Caco-2 (cell line): ENCODE measurements around the gene UBL4B. TPM values are rescaled to one million over a fixed set of nuclear protein-coding genes. Genes with fewer than 3 reads are reported as not detected.

ENCODE experiments used
- BruUV-seq: library from RNA; stranded (reverse); fragments of 400-500 nt; replicated peaks from 2 replicates; lab custom pipeline; 2021; lab: Mats Ljungman, UMichigan
- CTCF ChIA-PET: fragments of 300-600 bp; sonication (Branson Sonifier 250); formaldehyde crosslinking; loops from one replicate; lab custom pipeline; 2022; ENCODE audit warnings: antibody characterized with exemption; lab: Charles Lee
- POLR2A ChIA-PET: fragments of 300-600 bp; sonication (Branson Sonifier 250); formaldehyde crosslinking; loops from one replicate; lab custom pipeline; 2022; ENCODE audit warnings: antibody characterized with exemption; lab: Charles Lee
- DNase-seq, 2 experiments: peaks; one replicate each; pipeline versions ENCODE4 v3.0.0 to v3.0.0-alpha.2; 2020 to 2022
- H3K27me3 ChIP-seq: replicated peaks from 2 replicates; pipeline ENCODE4 v1.6.0; 2011; ENCODE audit warnings: low read length; ENCODE audit not compliant: control insufficient read depth, insufficient read depth
- H3K36me3 ChIP-seq: 2 replicates; pipeline ENCODE4 v1.5.1; 2011; ENCODE audit warnings: low read length; ENCODE audit not compliant: control insufficient read depth, insufficient read depth
- H3K4me1 ChIP-seq: fragments of 250-450 bp; sonication (Bioruptor Pico); 2 replicates; pipeline ENCODE4 v1.5.1; 2020; ENCODE audit warnings: mild to moderate bottlenecking
- H3K4me3 ChIP-seq: 2 replicates; pipeline ENCODE4 v1.5.1; 2011; ENCODE audit warnings: low read depth, mild to moderate bottlenecking, control low read depth, low read length
- H3K9me3 ChIP-seq: fragments of 250-450 bp; sonication (Bioruptor Pico); 2 replicates; pipeline ENCODE4 v1.5.1; 2020; ENCODE audit warnings: mild to moderate bottlenecking, moderate library complexity
- H3K27ac Mint-ChIP-seq: one replicate; pipeline ENCODE4 v1.8.0; 2022; ENCODE audit warnings: mixed read lengths; ENCODE audit not compliant: unreplicated experiment
- H3K27me3 Mint-ChIP-seq: one replicate; pipeline ENCODE4 v1.8.0; 2022; ENCODE audit warnings: mixed read lengths; ENCODE audit not compliant: insufficient read depth, unreplicated experiment
- H3K36me3 Mint-ChIP-seq: one replicate; pipeline ENCODE4 v1.8.0; 2022; ENCODE audit warnings: mild to moderate bottlenecking, mixed read lengths; ENCODE audit not compliant: insufficient read depth, unreplicated experiment
- H3K4me1 Mint-ChIP-seq: one replicate; pipeline ENCODE4 v1.8.0; 2022; ENCODE audit warnings: low read depth, mixed read lengths; ENCODE audit not compliant: unreplicated experiment
- H3K4me3 Mint-ChIP-seq: one replicate; pipeline ENCODE4 v1.8.0; 2022; ENCODE audit warnings: mild to moderate bottlenecking, moderate library complexity, mixed read lengths; ENCODE audit not compliant: unreplicated experiment
- H3K9me3 Mint-ChIP-seq: one replicate; pipeline ENCODE4 v1.8.0; 2022; ENCODE audit warnings: mixed read lengths; ENCODE audit not compliant: unreplicated experiment
- intact Hi-C: fragments of 100-400 bp; cut with micrococcal nuclease; formaldehyde crosslinking; loops from one replicate; pipeline ENCODE4 v1.10.0; 2022; ENCODE audit not compliant: unreplicated experiment
- total RNA-seq: library from RNA; stranded (reverse); gene quantifications from 2 replicates; pipeline ENCODE4 v1.2.3, GENCODE V29; 2022
- TF ChIP-seq, protein P1 (sequence below), 2 experiments: fragments of 200-600 bp in 1 of 2; IDR thresholded peaks; 1 replicate in 1 of 2; 2 replicates in 1 of 2; pipeline versions ENCODE4 v1.5.1 to v1.8.0; 2011 to 2022; ENCODE audit warnings: antibody characterized with exemption in 1 of 2, control low read depth in 1 of 2, inconsistent platforms in 1 of 2, low read depth in 1 of 2, low read length in 1 of 2, mild to moderate bottlenecking in 1 of 2, moderate library complexity in 1 of 2; ENCODE audit not compliant: insufficient read depth in 1 of 2, severe bottlenecking in 1 of 2, unreplicated experiment in 1 of 2

Gene UBL4B
- total RNA-seq, 1 experiment from 2014 or later = not detected

DNA sequence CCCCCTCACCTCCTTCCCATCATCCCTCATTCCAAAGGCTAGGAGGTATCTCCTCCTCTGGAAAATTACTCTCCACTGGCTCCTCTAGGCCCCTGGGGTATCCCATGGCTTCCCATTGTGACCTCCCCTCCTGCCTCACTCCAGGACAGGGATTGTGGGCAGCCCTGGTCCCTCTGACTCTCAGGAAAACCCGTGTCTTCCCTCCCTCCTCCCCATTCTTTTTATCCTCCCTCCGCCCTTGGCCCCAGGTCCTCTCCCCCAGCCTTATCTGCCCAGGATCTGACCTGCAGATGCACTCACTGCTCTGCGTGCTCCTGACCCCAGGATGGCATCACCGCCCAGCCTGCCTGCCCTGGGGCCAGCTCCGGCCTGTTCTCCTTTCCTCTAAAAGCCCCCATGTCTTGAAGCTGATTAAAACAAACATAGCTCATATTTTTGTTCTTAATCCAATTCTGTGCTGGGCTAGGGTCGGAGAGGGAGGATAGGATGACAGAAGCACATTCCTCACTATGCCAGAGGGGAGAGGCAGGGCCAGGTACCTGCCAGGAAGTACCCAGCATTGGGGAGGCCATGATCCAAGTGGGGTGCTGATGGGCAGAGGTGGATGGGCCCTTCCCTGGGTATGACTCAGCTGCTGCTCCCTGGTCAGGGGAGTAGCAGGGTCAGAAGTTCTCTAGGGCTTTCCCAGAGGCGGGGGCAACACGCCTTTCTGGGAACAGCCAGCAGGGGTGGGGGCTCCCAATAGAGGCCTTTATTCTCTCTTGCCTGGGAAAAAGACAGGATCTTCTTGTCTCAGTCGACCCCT lies 13.8 kb upstream of the UBL4B start:
- no peaks in the 10 kb centered on the region for H3K36me3 Mint-ChIP-seq
- no peak for DNase-seq
- TF ChIP-seq, protein P1, sequence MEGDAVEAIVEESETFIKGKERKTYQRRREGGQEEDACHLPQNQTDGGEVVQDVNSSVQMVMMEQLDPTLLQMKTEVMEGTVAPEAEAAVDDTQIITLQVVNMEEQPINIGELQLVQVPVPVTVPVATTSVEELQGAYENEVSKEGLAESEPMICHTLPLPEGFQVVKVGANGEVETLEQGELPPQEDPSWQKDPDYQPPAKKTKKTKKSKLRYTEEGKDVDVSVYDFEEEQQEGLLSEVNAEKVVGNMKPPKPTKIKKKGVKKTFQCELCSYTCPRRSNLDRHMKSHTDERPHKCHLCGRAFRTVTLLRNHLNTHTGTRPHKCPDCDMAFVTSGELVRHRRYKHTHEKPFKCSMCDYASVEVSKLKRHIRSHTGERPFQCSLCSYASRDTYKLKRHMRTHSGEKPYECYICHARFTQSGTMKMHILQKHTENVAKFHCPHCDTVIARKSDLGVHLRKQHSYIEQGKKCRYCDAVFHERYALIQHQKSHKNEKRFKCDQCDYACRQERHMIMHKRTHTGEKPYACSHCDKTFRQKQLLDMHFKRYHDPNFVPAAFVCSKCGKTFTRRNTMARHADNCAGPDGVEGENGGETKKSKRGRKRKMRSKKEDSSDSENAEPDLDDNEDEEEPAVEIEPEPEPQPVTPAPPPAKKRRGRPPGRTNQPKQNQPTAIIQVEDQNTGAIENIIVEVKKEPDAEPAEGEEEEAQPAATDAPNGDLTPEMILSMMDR (IDR thresholded peaks at IDR 0.05; ENCODE audit: insufficient read depth in 1 of 2, low read depth in 1 of 2, low read length in 1 of 2, severe bottlenecking in 1 of 2, unreplicated experiment in 1 of 2) = no peak
- BruUV-seq = no TSS peak
- Histone ChIP-seq H3K4me3 (no peak overlapping the region), H3K9me3 (no peaks in the 10 kb centered on the region), H3K36me3 (no peaks in the 10 kb centered on the region), H3K4me1 (no peaks in the 10 kb centered on the region), H3K27me3 (no peaks in the 10 kb centered on the region)
- ChIA-PET CTCF (interaction anchor here (0.8 kb wide), 1 partner anchor 11 kb away, joined by 3 read pairs; no protein-coding TSS in a partner anchor), POLR2A (no interaction called here)
- no peaks in the 10 kb centered on the region for H3K4me1 Mint-ChIP-seq
- intact Hi-C loops = no loop called here
- peaks cover 3% of the 10 kb centered on the region for H3K27me3 Mint-ChIP-seq
- no peaks in the 10 kb centered on the region for H3K9me3 Mint-ChIP-seq
- no peak overlapping the region for H3K4me3 Mint-ChIP-seq
- H3K27ac Mint-ChIP-seq = no peak overlapping the region

DNA sequence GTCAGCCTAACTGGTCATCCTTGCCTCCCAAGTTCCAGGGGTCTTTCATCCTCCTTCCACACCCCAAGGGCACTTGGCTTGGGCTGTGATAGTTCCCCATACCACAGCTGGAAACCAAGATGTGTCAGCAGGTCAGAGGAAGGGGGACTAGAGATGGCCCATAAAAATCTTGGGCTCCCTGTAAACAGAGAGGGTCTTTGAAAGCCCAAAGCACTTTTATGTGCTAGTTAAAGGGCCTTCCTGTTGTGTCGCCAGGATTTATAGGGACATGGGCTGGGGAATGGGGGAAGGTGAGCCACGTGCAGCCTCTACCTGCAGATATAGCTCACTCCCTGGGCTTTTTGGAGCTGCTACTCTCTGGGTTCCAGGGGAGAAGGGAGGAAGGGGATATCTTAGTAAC lies 11.9 kb upstream of the UBL4B start:
- Histone ChIP-seq H3K27me3 (no peaks in the 10 kb centered on the region), H3K4me3 (no peak overlapping the region), H3K9me3 (no peaks in the 10 kb centered on the region), H3K36me3 (no peaks in the 10 kb centered on the region), H3K4me1 (no peaks in the 10 kb centered on the region)
- no peaks in the 10 kb centered on the region for H3K36me3 Mint-ChIP-seq
- H3K27me3 Mint-ChIP-seq = peaks cover 3% of the 10 kb centered on the region
- CTCF ChIA-PET = interaction anchor here (0.5 to 2.7 kb wide), 2 partner anchors 12 to 40 kb away, joined by 6 to 12 read pairs; no protein-coding TSS in a partner anchor
- POLR2A ChIA-PET = no interaction called here
- no peak for DNase-seq
- H3K4me1 Mint-ChIP-seq = no peaks in the 10 kb centered on the region
- BruUV-seq = no TSS peak
- no peak overlapping the region for H3K27ac Mint-ChIP-seq
- H3K4me3 Mint-ChIP-seq = no peak overlapping the region
- intact Hi-C loops = no loop called here
- H3K9me3 Mint-ChIP-seq = no peaks in the 10 kb centered on the region
- TF ChIP-seq, protein P1 (IDR thresholded peaks at IDR 0.05; ENCODE audit: insufficient read depth in 1 of 2, low read depth in 1 of 2, low read length in 1 of 2, severe bottlenecking in 1 of 2, unreplicated experiment in 1 of 2) = no peak

DNA sequence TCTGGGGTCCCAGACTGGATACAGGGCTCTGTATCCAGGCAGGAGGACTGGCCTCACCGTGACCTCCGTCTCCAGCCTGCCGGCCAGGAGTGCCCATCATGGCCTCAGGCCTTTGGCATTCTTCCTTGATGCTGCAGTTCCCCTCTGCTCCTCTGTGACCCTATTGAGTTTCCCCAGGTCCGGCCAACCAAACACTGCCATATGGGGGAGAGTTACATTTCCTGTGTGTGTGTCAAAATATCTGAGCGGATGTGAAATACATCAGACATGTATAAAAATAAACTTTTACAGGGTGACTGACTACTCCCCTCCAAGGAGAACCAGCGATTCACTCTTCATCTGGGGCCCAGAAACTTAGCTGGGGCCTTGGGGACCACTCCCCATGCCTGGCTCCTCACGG lies 10.2 kb upstream of the UBL4B start:
- TF ChIP-seq, protein P1 (IDR thresholded peaks at IDR 0.05; ENCODE audit: insufficient read depth in 1 of 2, low read depth in 1 of 2, low read length in 1 of 2, severe bottlenecking in 1 of 2, unreplicated experiment in 1 of 2) = no peak
- Histone ChIP-seq H3K9me3 (no peaks in the 10 kb centered on the region), H3K4me1 (no peaks in the 10 kb centered on the region), H3K36me3 (no peaks in the 10 kb centered on the region), H3K4me3 (no peak overlapping the region), H3K27me3 (no peaks in the 10 kb centered on the region)
- Mint-ChIP-seq H3K4me3 (no peak overlapping the region), H3K27ac (no peak overlapping the region), H3K9me3 (no peaks in the 10 kb centered on the region), H3K4me1 (no peaks in the 10 kb centered on the region), H3K27me3 (peaks cover 3% of the 10 kb centered on the region), H3K36me3 (no peaks in the 10 kb centered on the region)
- BruUV-seq = no TSS peak
- intact Hi-C loops = no loop called here
- ChIA-PET POLR2A (no interaction called here), CTCF (no interaction called here)
- DNase-seq = no peak
